Measurements from ENCODE around the gene FBXW5.

DNA sequence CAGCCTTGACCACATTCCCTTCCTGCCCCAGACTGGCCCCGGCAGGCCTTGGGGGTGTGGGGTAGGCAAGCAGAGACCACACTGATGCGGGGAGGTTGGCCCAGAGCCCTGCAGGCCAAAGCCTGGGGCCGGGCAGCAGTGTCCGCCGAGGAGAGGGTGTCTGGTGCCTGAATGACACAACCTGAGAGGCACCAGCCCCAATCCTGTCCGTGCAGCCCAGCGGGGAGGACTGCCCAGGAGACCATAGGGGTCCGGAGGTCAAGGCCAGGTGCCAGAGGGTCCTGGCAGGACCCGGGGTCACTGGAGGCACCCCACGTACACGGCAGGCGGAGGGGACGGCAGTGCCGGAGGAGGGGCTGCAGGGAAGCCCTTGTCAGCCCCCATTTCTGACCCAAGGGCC is 27.2 kb upstream of the FBXW5 start:
- TF ChIP-seq, protein P1, sequence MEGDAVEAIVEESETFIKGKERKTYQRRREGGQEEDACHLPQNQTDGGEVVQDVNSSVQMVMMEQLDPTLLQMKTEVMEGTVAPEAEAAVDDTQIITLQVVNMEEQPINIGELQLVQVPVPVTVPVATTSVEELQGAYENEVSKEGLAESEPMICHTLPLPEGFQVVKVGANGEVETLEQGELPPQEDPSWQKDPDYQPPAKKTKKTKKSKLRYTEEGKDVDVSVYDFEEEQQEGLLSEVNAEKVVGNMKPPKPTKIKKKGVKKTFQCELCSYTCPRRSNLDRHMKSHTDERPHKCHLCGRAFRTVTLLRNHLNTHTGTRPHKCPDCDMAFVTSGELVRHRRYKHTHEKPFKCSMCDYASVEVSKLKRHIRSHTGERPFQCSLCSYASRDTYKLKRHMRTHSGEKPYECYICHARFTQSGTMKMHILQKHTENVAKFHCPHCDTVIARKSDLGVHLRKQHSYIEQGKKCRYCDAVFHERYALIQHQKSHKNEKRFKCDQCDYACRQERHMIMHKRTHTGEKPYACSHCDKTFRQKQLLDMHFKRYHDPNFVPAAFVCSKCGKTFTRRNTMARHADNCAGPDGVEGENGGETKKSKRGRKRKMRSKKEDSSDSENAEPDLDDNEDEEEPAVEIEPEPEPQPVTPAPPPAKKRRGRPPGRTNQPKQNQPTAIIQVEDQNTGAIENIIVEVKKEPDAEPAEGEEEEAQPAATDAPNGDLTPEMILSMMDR (IDR thresholded peaks at IDR 0.05), result no peak
- TF ChIP-seq POLR2A (IDR thresholded peaks at IDR 0.05), result no peak

All from uterus (tissue), 2 donors.